HL-60 (cell line): ENCODE data around the gene RPS14.

Experiments
- CTCF ChIP-seq: IDR thresholded peaks from one replicate; pipeline ENCODE4 v1.5.1; 2011; ENCODE audit warnings: low read length, control low read depth, inconsistent platforms; ENCODE audit not compliant: insufficient read depth
- GABPA ChIP-seq: IDR thresholded peaks from 2 replicates; pipeline ENCODE4 v1.6.1; 2012; ENCODE audit warnings: low read depth
- POLR2AphosphoS5 ChIP-seq: IDR thresholded peaks from 2 replicates; pipeline ENCODE4 v1.6.1; 2012; ENCODE audit warnings: low read depth
- REST ChIP-seq: IDR thresholded peaks from 2 replicates; pipeline ENCODE4 v1.6.1; 2012; ENCODE audit warnings: low read depth; ENCODE audit not compliant: insufficient replicate concordance
- SPI1 ChIP-seq: IDR thresholded peaks from 2 replicates; pipeline ENCODE4 v1.6.1; 2012; ENCODE audit warnings: low read depth, mild to moderate bottlenecking, borderline replicate concordance

GRCh38 chr5:150411245-150411979 is 38.1 kb downstream of the RPS14 start:
- no peak for TF ChIP-seq CTCF
- no peak for TF ChIP-seq REST
- TF ChIP-seq POLR2AphosphoS5, result no peak
- TF ChIP-seq SPI1, result no peak
- TF ChIP-seq GABPA, result no peak
